Measurements from ENCODE around the gene OXGR1. TPM values are rescaled to one million over a fixed set of nuclear protein-coding genes. Genes with fewer than 3 reads are reported as not detected.
"Not testable (repeated sequence)": the region's sequence is repeated elsewhere in the genome, so short reads cannot be mapped to it uniquely, and the experiment has no call there.

Gene OXGR1
- total RNA-seq, 2 experiments from 2014 or later, result not detected

DNA sequence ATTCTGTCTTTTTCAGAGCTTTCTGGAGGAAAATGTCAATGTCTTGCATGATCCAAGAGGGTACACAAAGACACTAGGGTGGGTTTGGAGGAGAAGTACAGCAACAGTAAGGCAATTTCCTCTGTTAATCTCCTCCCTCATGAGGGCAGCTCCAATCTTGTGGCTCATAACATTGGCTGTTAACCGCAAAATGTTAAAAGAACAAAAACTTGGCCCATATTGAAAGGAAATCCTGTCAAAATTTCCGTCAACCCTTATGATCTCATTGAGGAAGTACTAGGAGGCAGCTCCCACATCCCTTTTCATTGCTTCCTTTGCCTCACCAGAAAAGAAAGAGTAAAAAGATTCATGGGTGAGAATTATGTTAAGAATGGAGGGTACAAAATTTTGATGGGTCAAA is 11.6 kb downstream of the OXGR1 start:
- peaks cover 4% of the 10 kb centered on the region for H3K27me3 Mint-ChIP-seq
- ChIA-PET CTCF (no interaction called here), POLR2A (no interaction called here)
- intact Hi-C loops (cut with micrococcal nuclease), result no loop called here
- H3K9me3 Mint-ChIP-seq, result no peaks in the 10 kb centered on the region
- no peak overlapping the region for H3K4me3 Mint-ChIP-seq
- H3K4me1 Mint-ChIP-seq (ENCODE audit: low read depth), result peaks cover 4% of the 10 kb centered on the region
- H3K36me3 Mint-ChIP-seq, result no peaks in the 10 kb centered on the region
- no peak overlapping the region for H3K27ac Mint-ChIP-seq
- DNase-seq, result no peak

DNA sequence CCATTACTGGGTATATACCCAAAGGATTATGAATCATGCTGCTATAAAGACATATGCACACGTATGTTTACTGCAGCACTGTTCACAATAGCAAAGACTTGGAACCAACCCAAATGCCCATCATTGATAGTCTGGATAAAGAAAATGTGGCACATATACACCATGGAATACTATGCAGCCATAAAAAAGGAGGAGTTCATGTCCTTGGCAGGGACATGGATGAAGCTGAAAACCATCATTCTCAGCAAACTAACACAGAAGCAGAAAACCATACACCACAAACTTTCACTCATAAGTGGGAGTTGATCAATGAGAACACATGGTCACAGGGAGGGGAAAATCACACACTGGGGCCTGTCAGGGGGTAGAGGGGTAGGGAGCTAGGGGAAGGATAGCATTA is 14.4 kb downstream of the OXGR1 start:
- H3K9me3 Mint-ChIP-seq; intact Hi-C loops (cut with micrococcal nuclease); POLR2A ChIA-PET; CTCF ChIA-PET; DNase-seq; H3K4me1 Mint-ChIP-seq (ENCODE audit: low read depth); H3K27ac Mint-ChIP-seq; H3K4me3 Mint-ChIP-seq; H3K36me3 Mint-ChIP-seq: not testable (repeated sequence)
- H3K27me3 Mint-ChIP-seq, result peaks cover 13% of the 10 kb centered on the region

DNA sequence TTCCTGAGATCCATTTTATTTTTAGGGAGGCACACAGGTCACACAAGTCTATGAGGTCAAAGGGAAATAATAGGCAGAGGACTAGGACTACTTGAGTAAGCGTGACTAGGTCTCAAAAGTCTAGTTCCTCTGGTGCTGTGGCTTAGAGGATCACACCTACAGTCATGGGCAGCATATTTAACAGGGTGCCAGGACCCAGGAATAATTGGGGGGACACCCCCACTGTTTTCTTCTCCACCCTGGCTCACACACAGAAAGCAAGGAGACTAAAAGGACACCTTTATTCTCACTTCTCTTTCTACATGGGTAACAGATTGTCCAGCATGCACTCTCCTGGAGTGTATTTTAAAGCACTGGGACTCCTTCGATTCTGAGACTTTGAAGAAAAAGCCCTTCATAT is 26.2 kb downstream of the OXGR1 start:
- no peak overlapping the region for H3K4me3 Mint-ChIP-seq
- ChIA-PET CTCF (no interaction called here), POLR2A (no interaction called here)
- peaks cover 40% of the 10 kb centered on the region for H3K9me3 Mint-ChIP-seq
- H3K27me3 Mint-ChIP-seq, result peaks cover 2% of the 10 kb centered on the region
- H3K4me1 Mint-ChIP-seq (ENCODE audit: low read depth), result no peaks in the 10 kb centered on the region
- peaks cover 8% of the 10 kb centered on the region for H3K36me3 Mint-ChIP-seq
- no peak overlapping the region for H3K27ac Mint-ChIP-seq
- no peak for DNase-seq
- intact Hi-C loops (cut with micrococcal nuclease), result no loop called here

DNA sequence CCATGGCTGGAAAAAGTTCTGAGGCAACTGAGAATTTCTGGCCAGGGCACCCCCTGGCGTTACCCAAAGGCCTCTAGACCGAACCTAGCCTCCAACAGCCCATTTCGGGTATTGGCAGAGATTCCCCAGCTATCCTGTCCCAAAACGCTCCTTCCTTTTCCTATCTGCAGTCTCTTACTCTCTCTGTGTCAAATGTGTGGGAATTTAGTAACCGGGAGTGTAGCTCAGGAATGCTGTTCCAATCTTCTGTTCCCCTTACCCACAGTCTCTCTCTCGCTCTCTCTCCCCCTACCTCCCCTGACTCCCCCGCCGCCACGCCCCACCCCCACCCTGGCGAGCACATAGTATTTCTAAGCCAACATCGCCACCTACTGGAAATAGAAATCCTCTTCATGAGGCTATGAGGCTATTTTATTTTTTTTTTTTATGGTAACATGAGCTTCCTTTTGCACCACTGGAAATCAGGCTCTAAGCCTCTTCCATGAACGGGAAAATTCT is 27.0 kb downstream of the OXGR1 start:
- H3K27me3 Mint-ChIP-seq, result peaks cover 2% of the 10 kb centered on the region
- H3K4me3 Mint-ChIP-seq, result no peak overlapping the region
- intact Hi-C loops (cut with micrococcal nuclease), result no loop called here
- no peak overlapping the region for H3K27ac Mint-ChIP-seq
- no peaks in the 10 kb centered on the region for H3K4me1 Mint-ChIP-seq (ENCODE audit: low read depth)
- ChIA-PET CTCF (no interaction called here), POLR2A (no interaction called here)
- DNase-seq, result no peak
- peaks cover 40% of the 10 kb centered on the region for H3K9me3 Mint-ChIP-seq
- H3K36me3 Mint-ChIP-seq, result peaks cover 8% of the 10 kb centered on the region

DNA sequence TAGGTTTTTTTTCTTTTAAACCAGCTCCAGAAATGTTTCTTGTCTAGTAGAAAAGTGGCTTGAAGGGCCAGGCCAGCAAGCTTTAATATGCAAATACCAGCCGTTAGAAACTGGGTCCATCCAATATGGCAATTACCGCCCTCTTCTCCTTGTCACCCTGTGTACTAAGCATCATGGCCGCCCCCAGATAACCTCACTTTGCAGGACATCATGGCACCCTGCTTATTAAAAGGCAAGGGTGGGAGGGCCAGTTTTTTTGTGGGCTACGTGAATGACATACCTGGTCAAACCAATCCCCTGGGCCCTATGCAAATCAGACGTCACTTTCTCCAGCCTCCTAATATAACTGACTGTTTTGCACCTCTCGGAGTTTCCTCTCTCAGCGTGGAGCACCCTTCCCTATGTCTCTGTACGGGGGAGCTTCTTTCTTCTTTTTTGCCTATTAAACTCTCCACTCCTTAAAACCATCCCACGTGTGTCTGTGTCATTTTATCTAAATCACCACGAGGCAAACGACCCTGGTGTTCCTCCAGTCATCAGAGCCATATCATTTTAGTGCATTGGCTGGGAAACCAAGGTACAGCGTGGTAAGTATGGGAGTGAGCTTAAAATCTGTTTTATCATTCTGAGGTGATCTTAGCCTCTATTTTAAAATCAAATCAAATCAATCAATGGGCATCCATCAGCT is 27.7 kb downstream of the OXGR1 start:
- Mint-ChIP-seq H3K9me3 (peaks cover 40% of the 10 kb centered on the region), H3K4me1 (ENCODE audit: low read depth) (no peaks in the 10 kb centered on the region), H3K27me3 (no peaks in the 10 kb centered on the region), H3K4me3 (no peak overlapping the region), H3K36me3 (peaks cover 8% of the 10 kb centered on the region), H3K27ac (no peak overlapping the region)
- CTCF ChIA-PET, result no interaction called here
- DNase-seq, result no peak
- POLR2A ChIA-PET, result no interaction called here
- intact Hi-C loops (cut with micrococcal nuclease), result no loop called here

DNA sequence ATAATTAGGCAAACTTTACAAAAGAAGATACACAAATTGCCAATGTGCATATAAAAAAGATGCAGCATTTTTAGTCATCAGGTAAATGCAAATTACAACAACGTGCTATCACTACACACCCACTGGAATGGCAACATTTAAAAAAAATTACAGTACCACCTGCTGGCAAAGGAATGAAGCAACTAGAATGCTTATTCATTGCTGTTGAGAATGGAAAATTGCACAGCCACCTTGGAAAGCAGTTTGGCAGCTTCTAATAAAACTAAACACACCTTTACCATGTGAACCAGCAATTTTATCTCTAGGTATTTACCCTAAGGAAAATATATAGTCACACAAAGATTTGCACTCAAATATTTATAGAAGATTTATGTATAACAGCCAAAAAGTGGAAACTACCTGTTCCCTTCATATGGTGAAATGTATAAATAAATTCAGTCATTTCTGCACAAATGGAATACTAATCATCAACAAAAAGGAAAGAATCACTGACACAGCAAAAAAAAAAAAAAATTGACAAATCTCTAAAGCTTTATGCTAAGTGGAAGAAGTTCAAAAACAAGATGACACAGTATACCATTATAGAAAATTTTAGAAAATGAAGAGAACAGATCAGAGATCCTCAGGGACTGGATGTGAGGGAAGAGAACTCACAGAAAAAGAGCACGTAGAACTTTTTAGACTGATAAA is 30.3 kb downstream of the OXGR1 start:
- Mint-ChIP-seq H3K27me3 (no peaks in the 10 kb centered on the region), H3K9me3 (peaks cover 26% of the 10 kb centered on the region), H3K4me1 (ENCODE audit: low read depth) (no peaks in the 10 kb centered on the region), H3K36me3 (peaks cover 4% of the 10 kb centered on the region), H3K27ac (no peak overlapping the region), H3K4me3 (no peak overlapping the region)
- intact Hi-C loops (cut with micrococcal nuclease), result no loop called here
- ChIA-PET CTCF (interaction anchor here (0.8 kb wide), 1 partner anchor 1973 kb away, joined by 3 read pairs; no protein-coding TSS in a partner anchor), POLR2A (no interaction called here)
- DNase-seq, result no peak

DNA sequence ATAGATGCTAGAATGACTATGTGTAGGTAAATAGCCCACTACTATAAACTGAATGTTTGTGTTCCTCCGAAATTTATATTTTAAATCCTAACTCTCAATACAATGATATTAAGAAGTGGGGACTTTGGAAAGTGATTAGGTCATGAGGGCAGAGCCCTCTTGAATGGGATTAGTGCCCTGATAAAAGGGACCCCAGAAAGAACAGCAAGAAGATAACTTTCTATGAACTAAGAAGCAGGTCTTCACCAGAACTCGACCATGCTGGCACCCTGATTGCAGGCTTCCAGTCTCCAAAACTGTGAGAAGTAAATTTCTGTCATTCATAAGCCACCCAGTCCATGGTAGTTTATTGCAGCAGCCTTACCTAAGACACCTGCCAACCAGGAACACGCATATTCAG is 33.9 kb downstream of the OXGR1 start:
- ChIA-PET CTCF (no interaction called here), POLR2A (no interaction called here)
- DNase-seq, result no peak
- intact Hi-C loops (cut with micrococcal nuclease), result no loop called here
- Mint-ChIP-seq H3K27me3 (no peaks in the 10 kb centered on the region), H3K4me3 (no peak overlapping the region), H3K36me3 (no peaks in the 10 kb centered on the region), H3K9me3 (no peaks in the 10 kb centered on the region), H3K27ac (no peak overlapping the region), H3K4me1 (ENCODE audit: low read depth) (no peaks in the 10 kb centered on the region)

DNA sequence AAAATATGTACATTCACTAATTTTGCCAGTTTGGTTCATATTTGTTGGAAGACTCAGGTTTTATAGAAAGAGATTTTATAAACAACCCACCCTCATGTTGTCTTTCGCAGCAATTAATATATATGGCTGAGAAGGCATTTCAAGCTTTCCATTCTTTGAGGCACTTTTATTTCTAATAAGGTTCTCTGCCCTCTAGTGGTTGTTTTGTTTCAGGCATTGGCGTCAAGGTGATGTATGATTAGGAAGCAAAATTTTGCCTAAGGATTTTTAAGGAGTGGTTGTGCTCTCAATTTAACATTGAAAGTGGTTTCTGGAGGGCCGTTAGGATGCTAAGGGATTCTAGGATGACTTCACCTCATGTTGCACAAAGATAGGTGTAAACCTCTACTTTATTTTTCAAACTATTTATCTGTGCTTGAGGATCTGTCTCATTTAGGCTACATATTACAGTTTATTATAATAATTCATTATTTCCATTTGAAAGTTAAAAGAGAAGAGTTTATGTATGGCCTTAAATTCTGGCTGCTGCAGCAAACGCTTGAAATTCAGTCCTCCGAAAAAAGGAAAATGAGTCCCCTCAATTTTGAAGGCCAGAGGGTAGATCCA is 35.9 kb downstream of the OXGR1 start:
- H3K4me3 Mint-ChIP-seq, result no peak overlapping the region
- no peaks in the 10 kb centered on the region for H3K36me3 Mint-ChIP-seq
- H3K27ac Mint-ChIP-seq, result no peak overlapping the region
- DNase-seq, result no peak
- H3K9me3 Mint-ChIP-seq, result no peaks in the 10 kb centered on the region
- intact Hi-C loops (cut with micrococcal nuclease), result no loop called here
- ChIA-PET CTCF (interaction anchor here (0.6 to 1.6 kb wide), 7 partner anchors 10 to 939 kb away, joined by 3 to 9 read pairs (median 4); no protein-coding TSS in a partner anchor), POLR2A (no interaction called here)
- H3K4me1 Mint-ChIP-seq (ENCODE audit: low read depth), result no peaks in the 10 kb centered on the region
- no peaks in the 10 kb centered on the region for H3K27me3 Mint-ChIP-seq

DNA sequence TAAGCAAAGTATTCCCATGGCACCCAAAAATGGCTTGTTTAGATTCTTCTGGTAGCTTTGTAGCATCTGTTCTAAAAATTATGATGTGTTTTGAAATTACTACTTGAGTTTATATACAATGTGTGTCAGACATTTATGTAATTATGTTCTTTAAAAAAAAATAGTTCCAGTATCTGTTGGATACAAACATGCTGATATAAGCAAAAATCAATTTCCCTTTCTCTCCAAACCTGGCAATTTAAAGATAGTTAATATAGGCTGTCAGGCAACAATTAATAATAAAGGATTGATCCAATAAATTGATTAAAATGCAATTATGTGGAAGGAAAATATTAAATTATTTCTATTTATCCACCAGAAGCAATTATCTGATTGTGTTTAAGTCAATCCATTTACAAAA is 41.7 kb downstream of the OXGR1 start:
- ChIA-PET CTCF (no interaction called here), POLR2A (no interaction called here)
- Mint-ChIP-seq H3K4me1 (ENCODE audit: low read depth) (no peaks in the 10 kb centered on the region), H3K4me3 (no peak overlapping the region), H3K36me3 (no peaks in the 10 kb centered on the region), H3K9me3 (no peaks in the 10 kb centered on the region), H3K27ac (no peak overlapping the region), H3K27me3 (peaks cover 2% of the 10 kb centered on the region)
- intact Hi-C loops (cut with micrococcal nuclease), result no loop called here
- no peak for DNase-seq

DNA sequence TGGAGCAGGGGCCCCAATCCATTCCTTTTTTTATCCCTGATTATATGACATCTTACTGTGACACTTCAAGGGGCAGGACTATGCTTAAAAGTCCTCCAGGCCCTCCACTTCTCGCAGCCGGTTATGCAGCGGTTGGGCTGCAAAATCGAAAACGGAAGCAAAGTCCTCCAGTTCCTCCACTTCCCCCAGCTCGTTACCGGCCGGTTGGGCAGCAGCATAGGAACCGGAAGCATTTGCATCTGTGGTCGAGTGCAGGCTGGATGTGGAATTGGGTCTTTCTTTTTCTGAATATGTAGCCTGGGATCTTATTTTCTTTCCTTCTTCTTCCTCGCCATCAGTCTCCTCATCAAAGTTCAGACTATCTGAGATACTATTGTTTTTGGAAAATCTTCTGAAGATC is 46.1 kb downstream of the OXGR1 start:
- POLR2A ChIA-PET, result no interaction called here
- no peaks in the 10 kb centered on the region for H3K4me1 Mint-ChIP-seq (ENCODE audit: low read depth)
- H3K27me3 Mint-ChIP-seq, result peaks cover 2% of the 10 kb centered on the region
- CTCF ChIA-PET, result interaction anchor here (0.8 to 1.3 kb wide), 2 partner anchors 10 to 11 kb away, joined by 3 to 4 read pairs; no protein-coding TSS in a partner anchor
- no peaks in the 10 kb centered on the region for H3K9me3 Mint-ChIP-seq
- no peaks in the 10 kb centered on the region for H3K36me3 Mint-ChIP-seq
- no peak for DNase-seq
- no peak overlapping the region for H3K27ac Mint-ChIP-seq
- H3K4me3 Mint-ChIP-seq, result no peak overlapping the region
- intact Hi-C loops (cut with micrococcal nuclease), result no loop called here

DNA sequence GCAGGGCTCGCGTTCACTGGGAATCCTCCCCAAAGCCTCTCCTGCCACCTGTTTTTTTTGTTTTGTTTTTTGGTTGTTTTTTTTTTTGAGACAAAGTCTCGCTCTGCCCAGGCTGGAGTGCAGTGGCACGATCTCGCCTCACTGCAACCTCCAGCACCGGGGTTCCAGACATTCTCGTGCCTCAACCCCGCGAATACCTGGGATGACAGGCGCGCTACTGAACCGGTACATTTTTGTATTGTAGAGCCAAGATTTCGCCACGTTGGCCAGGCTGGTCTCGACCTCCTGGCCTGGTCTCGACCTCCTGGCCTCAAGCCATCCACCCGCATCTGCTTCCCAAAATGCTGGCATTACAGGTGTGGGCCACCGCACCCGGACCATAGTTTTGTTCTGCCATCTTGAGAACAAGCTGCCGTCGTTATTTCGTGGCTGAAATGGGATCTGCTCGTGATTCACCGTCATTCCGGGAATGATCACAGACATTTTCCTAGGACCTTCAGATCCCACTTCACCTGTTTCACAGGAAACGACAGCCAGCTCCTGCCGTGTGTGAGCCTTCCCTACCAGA is 46.8 kb downstream of the OXGR1 start:
- POLR2A ChIA-PET, result no interaction called here
- no peak overlapping the region for H3K27ac Mint-ChIP-seq
- DNase-seq, result no peak
- H3K4me3 Mint-ChIP-seq, result no peak overlapping the region
- H3K4me1 Mint-ChIP-seq (ENCODE audit: low read depth), result no peaks in the 10 kb centered on the region
- H3K27me3 Mint-ChIP-seq, result no peaks in the 10 kb centered on the region
- H3K9me3 Mint-ChIP-seq, result no peaks in the 10 kb centered on the region
- CTCF ChIA-PET, result interaction anchor here (0.8 to 1.3 kb wide), 2 partner anchors 11 to 12 kb away, joined by 3 to 4 read pairs; no protein-coding TSS in a partner anchor
- intact Hi-C loops (cut with micrococcal nuclease), result no loop called here
- H3K36me3 Mint-ChIP-seq, result no peaks in the 10 kb centered on the region

DNA sequence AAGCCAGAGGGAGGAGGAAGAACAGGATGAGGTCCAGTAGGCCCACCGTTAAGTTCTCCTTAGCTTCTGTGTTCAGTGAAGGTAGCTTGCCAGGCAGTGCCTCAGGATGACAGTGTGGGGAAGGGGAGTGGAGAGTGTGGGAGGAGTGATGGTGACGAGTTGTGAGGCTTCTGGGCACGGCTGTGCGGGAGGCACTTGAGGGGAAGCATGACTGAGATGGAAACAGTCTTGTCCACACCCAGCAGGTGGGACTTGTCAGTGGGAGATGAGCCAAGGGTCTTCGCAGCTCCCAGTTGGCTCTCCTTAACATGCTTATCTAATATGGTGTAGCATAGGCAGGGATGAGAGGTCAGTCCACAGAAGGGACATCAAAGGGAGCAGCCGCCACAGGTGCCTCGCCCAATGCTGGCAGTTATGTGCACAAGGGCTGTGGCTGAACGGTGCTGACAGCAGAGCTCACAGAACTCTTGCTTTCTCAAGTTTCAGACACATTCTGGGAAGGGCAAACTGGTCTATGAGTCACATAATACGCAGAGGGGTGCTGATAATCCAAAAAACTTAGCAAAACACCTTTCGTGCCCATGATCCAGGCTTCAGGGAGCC is 47.5 kb downstream of the OXGR1 start:
- no peak for DNase-seq
- POLR2A ChIA-PET, result no interaction called here
- no peaks in the 10 kb centered on the region for H3K27me3 Mint-ChIP-seq
- H3K4me1 Mint-ChIP-seq (ENCODE audit: low read depth), result no peaks in the 10 kb centered on the region
- no peak overlapping the region for H3K27ac Mint-ChIP-seq
- H3K36me3 Mint-ChIP-seq, result no peaks in the 10 kb centered on the region
- H3K9me3 Mint-ChIP-seq, result no peaks in the 10 kb centered on the region
- intact Hi-C loops (cut with micrococcal nuclease), result no loop called here
- CTCF ChIA-PET, result no interaction called here
- no peak overlapping the region for H3K4me3 Mint-ChIP-seq
